ENCODE results near the gene BRD4.

BRD4 gene

GRCh38 chr19:15305582-15306334, 26.6 kb downstream of the BRD4 start:
- no peaks in the 10 kb centered on the region for H3K27me3 ChIP-seq (ENCODE audit: control insufficient read depth, insufficient read depth, low read length)
- peaks cover 41% of the 10 kb centered on the region for H3K4me1 ChIP-seq (ENCODE audit: control insufficient read depth, insufficient read depth, low read length)
- no peak overlapping the region for H3K4me2 ChIP-seq (ENCODE audit: low read length)
- H3K4me3 ChIP-seq (ENCODE audit: low read length), result no peak overlapping the region
- no peaks in the 10 kb centered on the region for H3K9me3 ChIP-seq (replicated peaks; ENCODE audit: low read length)
- H3K9ac ChIP-seq (ENCODE audit: low read depth, low read length), result no peak overlapping the region
- no peaks in the 10 kb centered on the region for H3K36me3 ChIP-seq (ENCODE audit: insufficient read depth, low read length)

GRCh38 chr19:15304140-15304705, 28.1 kb downstream of the BRD4 start:
- H3K4me1 ChIP-seq (ENCODE audit: control insufficient read depth, insufficient read depth, low read length), result peaks cover 48% of the 10 kb centered on the region
- no peaks in the 10 kb centered on the region for H3K9me3 ChIP-seq (replicated peaks; ENCODE audit: low read length)
- H3K9ac ChIP-seq (ENCODE audit: low read depth, low read length), result no peak overlapping the region
- H3K4me2 ChIP-seq (ENCODE audit: low read length), result peak overlapping the region; percentile 31
- H3K36me3 ChIP-seq (ENCODE audit: insufficient read depth, low read length), result no peaks in the 10 kb centered on the region
- H3K4me3 ChIP-seq (ENCODE audit: low read length), result no peak overlapping the region
- H3K27me3 ChIP-seq (ENCODE audit: control insufficient read depth, insufficient read depth, low read length), result no peaks in the 10 kb centered on the region

GRCh38 chr19:15303105-15303780, 29.1 kb downstream of the BRD4 start:
- H3K27me3 ChIP-seq (ENCODE audit: control insufficient read depth, insufficient read depth, low read length), result no peaks in the 10 kb centered on the region
- H3K4me1 ChIP-seq (ENCODE audit: control insufficient read depth, insufficient read depth, low read length), result peaks cover 57% of the 10 kb centered on the region
- no peaks in the 10 kb centered on the region for H3K36me3 ChIP-seq (ENCODE audit: insufficient read depth, low read length)
- H3K4me3 ChIP-seq (ENCODE audit: low read length), result no peak overlapping the region
- H3K4me2 ChIP-seq (ENCODE audit: low read length), result peak overlapping the region; percentile 4
- H3K9me3 ChIP-seq (replicated peaks; ENCODE audit: low read length), result no peaks in the 10 kb centered on the region
- H3K9ac ChIP-seq (ENCODE audit: low read depth, low read length), result no peak overlapping the region

- Histone ChIP-seq H3K9me3 (replicated peaks; ENCODE audit: low read length) (no peaks in the 10 kb centered on the region), H3K27me3 (ENCODE audit: control insufficient read depth, insufficient read depth, low read length) (no peaks in the 10 kb centered on the region), H3K9ac (ENCODE audit: low read depth, low read length) (no peak overlapping the region), H3K4me3 (ENCODE audit: low read length) (no peak overlapping the region), H3K4me2 (ENCODE audit: low read length) (peak overlapping the region; percentile 34), H3K36me3 (ENCODE audit: insufficient read depth, low read length) (no peaks in the 10 kb centered on the region), H3K4me1 (ENCODE audit: control insufficient read depth, insufficient read depth, low read length) (peaks cover 78% of the 10 kb centered on the region)
These were observed 31.7 kb downstream of the BRD4 start for GRCh38 chr19:15300533-15301197.

- Histone ChIP-seq H3K9ac (ENCODE audit: low read depth, low read length) (no peak overlapping the region), H3K4me3 (ENCODE audit: low read length) (no peak overlapping the region), H3K9me3 (replicated peaks; ENCODE audit: low read length) (no peaks in the 10 kb centered on the region), H3K4me1 (ENCODE audit: control insufficient read depth, insufficient read depth, low read length) (peaks cover 81% of the 10 kb centered on the region), H3K36me3 (ENCODE audit: insufficient read depth, low read length) (no peaks in the 10 kb centered on the region), H3K27me3 (ENCODE audit: control insufficient read depth, insufficient read depth, low read length) (no peaks in the 10 kb centered on the region), H3K4me2 (ENCODE audit: low read length) (no peak overlapping the region)
These were observed 32.5 kb downstream of the BRD4 start for GRCh38 chr19:15299568-15300409.

GRCh38 chr19:15298847-15299567, 33.3 kb downstream of the BRD4 start:
- Histone ChIP-seq H3K4me2 (ENCODE audit: low read length) (no peak overlapping the region), H3K4me1 (ENCODE audit: control insufficient read depth, insufficient read depth, low read length) (peaks cover 82% of the 10 kb centered on the region), H3K36me3 (ENCODE audit: insufficient read depth, low read length) (no peaks in the 10 kb centered on the region), H3K4me3 (ENCODE audit: low read length) (no peak overlapping the region), H3K9ac (ENCODE audit: low read depth, low read length) (no peak overlapping the region), H3K9me3 (replicated peaks; ENCODE audit: low read length) (no peaks in the 10 kb centered on the region), H3K27me3 (ENCODE audit: control insufficient read depth, insufficient read depth, low read length) (no peaks in the 10 kb centered on the region)

- H3K27me3 ChIP-seq (ENCODE audit: control insufficient read depth, insufficient read depth, low read length), result no peaks in the 10 kb centered on the region
- no peaks in the 10 kb centered on the region for H3K36me3 ChIP-seq (ENCODE audit: insufficient read depth, low read length)
- H3K4me3 ChIP-seq (ENCODE audit: low read length), result no peak overlapping the region
- H3K9ac ChIP-seq (ENCODE audit: low read depth, low read length), result no peak overlapping the region
- peak overlapping the region; percentile 46 for H3K4me2 ChIP-seq (ENCODE audit: low read length)
- H3K9me3 ChIP-seq (replicated peaks; ENCODE audit: low read length), result no peaks in the 10 kb centered on the region
- H3K4me1 ChIP-seq (ENCODE audit: control insufficient read depth, insufficient read depth, low read length), result peaks cover 83% of the 10 kb centered on the region
These were observed 34.7 kb downstream of the BRD4 start for GRCh38 chr19:15297416-15298224.

- peaks cover 82% of the 10 kb centered on the region for H3K4me1 ChIP-seq (ENCODE audit: control insufficient read depth, insufficient read depth, low read length)
- H3K4me3 ChIP-seq (ENCODE audit: low read length), result no peak overlapping the region
- H3K4me2 ChIP-seq (ENCODE audit: low read length), result peak overlapping the region; percentile 46
- no peaks in the 10 kb centered on the region for H3K9me3 ChIP-seq (replicated peaks; ENCODE audit: low read length)
- no peaks in the 10 kb centered on the region for H3K36me3 ChIP-seq (ENCODE audit: insufficient read depth, low read length)
- H3K27me3 ChIP-seq (ENCODE audit: control insufficient read depth, insufficient read depth, low read length), result no peaks in the 10 kb centered on the region
- no peak overlapping the region for H3K9ac ChIP-seq (ENCODE audit: low read depth, low read length)
These were observed 35.4 kb downstream of the BRD4 start for GRCh38 chr19:15296841-15297415.

- H3K4me3 ChIP-seq (ENCODE audit: low read length), result no peak overlapping the region
- no peaks in the 10 kb centered on the region for H3K9me3 ChIP-seq (replicated peaks; ENCODE audit: low read length)
- H3K36me3 ChIP-seq (ENCODE audit: insufficient read depth, low read length), result no peaks in the 10 kb centered on the region
- H3K4me2 ChIP-seq (ENCODE audit: low read length), result no peak overlapping the region
- H3K4me1 ChIP-seq (ENCODE audit: control insufficient read depth, insufficient read depth, low read length), result peaks cover 84% of the 10 kb centered on the region
- H3K9ac ChIP-seq (ENCODE audit: low read depth, low read length), result no peak overlapping the region
- no peaks in the 10 kb centered on the region for H3K27me3 ChIP-seq (ENCODE audit: control insufficient read depth, insufficient read depth, low read length)
These were observed 36.0 kb downstream of the BRD4 start for GRCh38 chr19:15296353-15296752.

GRCh38 chr19:15294561-15294990, 37.8 kb downstream of the BRD4 start:
- no peaks in the 10 kb centered on the region for H3K36me3 ChIP-seq (ENCODE audit: insufficient read depth, low read length)
- peaks cover 74% of the 10 kb centered on the region for H3K4me1 ChIP-seq (ENCODE audit: control insufficient read depth, insufficient read depth, low read length)
- H3K9ac ChIP-seq (ENCODE audit: low read depth, low read length), result no peak overlapping the region
- no peak overlapping the region for H3K4me2 ChIP-seq (ENCODE audit: low read length)
- no peaks in the 10 kb centered on the region for H3K9me3 ChIP-seq (replicated peaks; ENCODE audit: low read length)
- no peaks in the 10 kb centered on the region for H3K27me3 ChIP-seq (ENCODE audit: control insufficient read depth, insufficient read depth, low read length)
- no peak overlapping the region for H3K4me3 ChIP-seq (ENCODE audit: low read length)
